COR-L47 (cell line): ENCODE results near the gene TGFA.

Experiments used
- DNase-seq: peaks from one replicate; lab custom pipeline; 2025; lab: John Stamatoyannopoulos, UW

The TGFA gene

DNA sequence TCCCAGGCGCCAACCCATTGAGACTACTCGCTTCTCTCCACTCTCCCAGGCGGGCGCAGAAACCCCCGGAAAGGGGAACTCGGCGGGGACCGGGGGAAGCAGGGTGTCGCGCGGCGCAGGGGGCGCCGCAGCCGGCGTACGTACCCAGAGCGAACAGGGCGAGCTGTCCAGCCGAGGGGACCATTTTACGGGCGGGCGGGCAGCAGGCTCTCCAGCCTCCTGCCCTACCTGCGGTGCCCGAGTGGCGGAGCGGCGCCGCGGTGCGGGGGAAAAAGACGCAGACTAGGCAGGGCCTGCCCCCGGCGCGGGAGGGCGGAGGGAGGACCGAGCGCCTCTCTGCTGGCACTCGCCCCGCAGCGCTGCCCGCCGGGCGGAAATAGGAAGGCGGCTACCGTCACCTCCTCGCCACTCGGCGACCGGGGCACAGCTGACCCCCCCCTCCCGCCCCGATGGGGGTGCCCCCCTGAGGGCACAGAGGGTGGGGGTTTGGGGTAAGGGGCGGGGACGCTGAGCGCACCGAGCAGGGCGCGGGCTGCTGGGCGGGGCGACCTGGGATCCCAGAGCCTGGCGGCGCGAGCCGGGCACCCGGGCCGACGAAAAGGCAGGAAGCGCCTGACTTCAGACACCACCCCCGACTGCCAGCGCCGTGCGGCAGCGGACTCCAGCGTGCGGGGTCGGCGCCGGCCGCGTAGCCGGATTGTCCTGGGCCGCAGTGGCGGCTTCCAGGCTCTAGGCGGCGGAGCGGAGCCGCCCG lies at the start of gene TGFA:
TGFA (minus strand) TSS at position 243 of the 754 bp plus-strand sequence; CDS start at position 184, 59 bp downstream.
- DNase-seq, result peak; percentile 59

DNA sequence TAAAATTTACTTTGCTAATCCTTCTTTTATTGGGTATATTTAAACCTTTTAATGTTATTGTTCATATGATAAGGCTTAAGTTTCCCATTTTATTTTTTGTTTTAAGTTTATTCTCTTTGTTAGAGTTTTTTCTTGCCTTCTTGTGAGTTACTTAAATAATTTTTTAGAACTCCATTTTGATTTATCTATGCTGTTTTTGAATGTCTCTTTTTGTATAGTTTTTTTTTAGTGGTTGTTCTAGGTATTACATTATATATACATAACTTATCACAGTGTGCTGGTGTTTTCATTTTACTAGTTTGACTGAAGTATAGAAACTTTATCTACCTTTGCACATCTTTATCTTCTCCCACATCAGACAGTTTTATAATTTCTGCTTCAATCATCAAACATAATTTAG lies 49.4 kb upstream of the TGFA start:
- no peak for DNase-seq

DNA sequence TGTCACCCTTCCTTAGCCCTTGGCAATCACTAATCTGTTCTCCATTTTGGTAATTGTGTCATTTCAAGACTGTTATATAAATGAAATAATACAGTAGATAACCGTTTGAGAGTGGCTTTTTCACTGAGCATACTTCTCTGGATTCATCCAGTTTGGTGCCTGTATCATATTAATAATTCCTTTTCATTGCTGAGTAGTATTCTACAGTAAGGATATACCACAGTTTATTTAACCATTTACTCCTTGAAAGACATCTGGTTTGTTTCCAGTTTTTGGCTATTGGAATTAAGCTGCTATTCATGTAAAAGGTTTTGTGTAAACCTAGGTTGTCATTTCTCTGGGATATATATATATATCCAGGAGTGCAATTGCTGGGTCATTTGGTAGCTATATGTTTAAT lies 44.6 kb upstream of the TGFA start:
- DNase-seq, result no peak

DNA sequence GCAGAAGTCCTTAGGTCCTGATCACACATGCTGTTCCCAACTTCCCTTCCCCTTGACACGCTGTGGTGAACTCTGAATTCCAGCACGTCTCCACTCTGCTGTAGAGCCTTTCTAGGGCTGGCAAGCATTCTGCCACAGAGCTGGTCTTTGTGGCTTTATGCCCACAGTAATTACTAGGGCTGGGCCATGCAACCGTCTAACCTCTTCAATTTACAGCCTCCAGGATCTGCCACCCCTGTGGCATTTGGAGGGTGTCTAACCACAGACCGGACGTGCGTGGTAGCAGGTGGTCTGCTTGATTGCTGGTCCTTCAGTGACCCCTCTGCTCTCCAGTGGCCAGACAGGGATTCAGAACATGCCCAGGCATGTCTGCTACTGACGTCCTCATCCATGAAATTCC lies 43.1 kb upstream of the TGFA start:
- no peak for DNase-seq

DNA sequence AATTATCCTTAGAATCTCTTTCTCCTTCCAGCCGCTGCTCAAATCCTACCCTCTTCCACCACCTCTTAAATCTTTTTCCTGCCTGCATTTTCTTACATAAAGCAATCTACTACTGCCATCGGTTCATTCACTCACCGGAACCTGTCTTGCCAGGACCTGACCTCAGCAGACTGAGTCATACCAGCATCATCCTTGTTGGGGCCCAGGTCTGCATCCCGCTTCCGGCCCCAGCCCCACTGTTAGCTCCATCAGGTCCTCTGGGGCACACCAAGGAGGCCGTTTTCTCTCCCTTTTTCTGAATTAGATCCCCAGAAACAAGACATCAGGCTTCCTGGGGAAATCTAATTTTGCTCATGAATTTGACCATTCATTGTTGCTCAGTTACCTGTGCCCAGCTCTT lies 42.7 kb upstream of the TGFA start:
- no peak for DNase-seq

DNA sequence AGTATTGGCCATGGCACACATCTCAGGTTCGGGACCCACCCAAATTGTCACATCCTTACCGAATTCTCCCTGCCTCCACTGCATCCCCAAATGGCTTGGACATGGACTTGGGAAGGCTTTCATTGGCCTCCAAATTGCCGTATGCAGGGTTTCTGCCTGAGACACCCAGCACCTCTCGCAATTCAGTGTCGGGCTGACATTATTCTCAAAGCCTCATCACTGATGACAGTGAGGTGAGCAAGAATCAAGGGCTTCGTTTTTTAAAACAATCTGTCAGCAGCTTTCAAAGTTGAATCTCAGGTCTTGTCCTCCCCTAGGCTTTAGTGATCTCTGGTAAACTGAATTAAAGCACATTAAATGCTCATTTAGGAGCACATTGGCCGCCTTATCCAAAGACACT lies 29.5 kb upstream of the TGFA start:
- DNase-seq, result no peak

DNA sequence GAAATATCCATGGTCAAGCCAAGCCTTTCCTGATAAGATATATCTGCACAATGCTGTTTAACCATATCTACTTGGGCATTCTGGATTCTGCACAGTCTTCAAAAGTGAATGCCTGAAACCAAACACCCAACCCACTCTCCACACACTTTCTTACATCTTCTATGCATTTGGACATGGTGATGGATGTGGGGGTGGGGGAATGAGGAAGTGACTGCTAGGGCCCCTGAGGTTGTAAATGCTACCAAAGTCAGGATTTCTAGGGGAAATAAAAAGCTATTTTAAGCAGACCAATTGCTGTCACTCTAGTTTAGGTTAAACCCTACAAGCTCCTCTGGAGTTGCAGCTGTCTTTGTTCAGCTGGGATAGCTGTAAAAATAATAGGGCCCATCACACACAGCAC lies 26.7 kb upstream of the TGFA start:
- DNase-seq, result no peak

DNA sequence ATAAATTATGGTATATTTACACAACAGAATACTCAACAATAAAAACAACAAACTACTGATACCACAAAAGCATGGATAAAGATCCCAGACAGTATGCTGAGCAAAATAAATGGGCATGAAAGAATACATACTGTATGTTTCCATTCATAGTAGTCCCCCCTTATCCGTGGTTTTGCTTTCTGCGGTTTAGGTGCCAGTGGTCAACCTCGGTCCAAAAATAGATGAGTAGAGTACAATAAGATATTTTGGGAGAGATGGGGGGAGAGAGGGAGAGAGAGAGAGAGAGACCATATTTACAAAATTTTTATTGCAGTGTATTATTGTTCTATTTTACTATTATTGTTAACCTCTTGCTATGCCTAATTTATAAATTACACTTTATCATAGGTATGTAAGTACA lies 21.0 kb upstream of the TGFA start:
- DNase-seq, result no peak

DNA sequence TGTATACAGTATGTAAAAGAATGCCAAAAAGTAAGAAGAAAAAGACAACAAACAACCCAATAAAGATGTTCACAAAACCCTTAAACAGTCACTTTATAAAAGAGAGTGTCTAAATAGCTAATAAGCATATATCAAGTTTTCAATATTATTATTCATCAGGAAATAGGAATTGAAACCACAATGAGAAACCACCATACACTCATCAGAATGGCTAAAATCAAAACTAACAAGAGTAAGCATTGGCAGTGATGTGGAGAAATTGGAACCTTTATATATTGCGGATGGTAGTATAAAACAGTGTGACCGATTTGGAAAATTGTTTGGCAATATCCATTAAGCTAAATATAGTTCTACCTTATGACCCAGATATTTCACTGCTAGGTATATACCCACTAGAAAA lies 20.5 kb upstream of the TGFA start:
- DNase-seq, result no peak

DNA sequence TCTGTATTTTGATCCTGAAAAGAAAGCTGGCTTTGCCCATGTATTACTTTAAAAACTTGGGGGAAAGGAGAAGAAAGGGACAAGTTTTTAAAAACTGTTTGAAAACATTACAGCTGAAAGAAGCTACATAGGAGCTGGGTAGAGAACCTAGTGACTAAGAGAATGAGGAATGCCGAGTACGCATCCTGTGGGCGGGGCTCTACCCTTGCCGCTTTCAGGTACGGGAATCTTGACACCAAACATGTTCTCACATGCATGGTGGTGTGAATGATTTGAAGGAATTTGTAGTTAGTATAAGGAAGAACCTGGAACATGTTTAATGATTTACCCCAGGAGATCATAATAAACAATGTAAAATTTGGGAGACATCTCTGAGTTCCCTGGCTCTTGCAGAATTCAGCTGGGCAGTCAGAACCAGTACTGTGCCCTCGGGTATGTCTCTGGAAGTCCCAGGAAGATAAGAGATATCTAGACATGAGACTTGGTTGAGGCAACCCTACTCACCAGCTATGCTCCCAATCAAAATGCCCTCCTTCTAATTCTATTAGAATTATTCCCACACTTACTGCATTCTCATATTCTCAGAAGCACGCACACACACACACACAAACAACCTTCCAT lies 16.5 kb upstream of the TGFA start:
- no peak for DNase-seq

DNA sequence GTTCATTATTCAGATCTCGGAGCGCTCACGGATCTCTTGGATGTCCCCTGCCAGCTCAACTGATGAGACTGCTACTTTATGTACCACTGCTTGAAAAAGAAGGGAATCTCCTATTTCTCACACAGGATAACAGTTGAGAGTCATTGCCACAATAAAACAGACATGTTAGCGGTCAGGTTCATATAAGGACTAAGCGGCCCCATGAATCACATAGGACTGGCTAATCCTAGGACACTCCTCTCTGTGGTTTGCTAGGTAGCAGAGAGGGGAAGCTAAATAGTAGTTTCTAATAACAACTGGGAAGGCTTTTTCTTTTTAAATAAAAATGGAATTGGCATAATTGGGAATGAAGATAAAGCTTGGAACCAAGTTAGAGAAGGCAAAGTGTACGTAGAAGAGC lies 15.9 kb upstream of the TGFA start:
- DNase-seq, result no peak

DNA sequence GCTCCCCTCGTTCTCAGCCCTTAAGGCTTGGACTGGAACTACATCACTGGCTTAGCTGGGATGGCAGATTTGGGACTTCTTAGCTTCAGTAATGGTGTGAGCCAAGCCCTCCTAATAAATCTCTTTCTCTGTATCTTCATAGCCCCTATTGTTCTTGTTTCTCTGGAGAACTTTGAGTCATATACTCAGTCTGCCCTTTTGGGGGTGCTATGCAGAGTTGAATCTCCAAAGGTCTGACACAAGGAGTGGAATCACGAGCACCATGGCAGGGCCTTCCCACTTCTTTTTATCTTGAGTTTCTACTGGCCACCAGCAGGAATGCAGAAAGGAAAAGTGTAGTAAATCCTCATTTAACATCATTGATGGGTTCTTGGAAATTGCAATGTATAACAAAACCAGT lies 13.3 kb upstream of the TGFA start:
- DNase-seq, result no peak

DNA sequence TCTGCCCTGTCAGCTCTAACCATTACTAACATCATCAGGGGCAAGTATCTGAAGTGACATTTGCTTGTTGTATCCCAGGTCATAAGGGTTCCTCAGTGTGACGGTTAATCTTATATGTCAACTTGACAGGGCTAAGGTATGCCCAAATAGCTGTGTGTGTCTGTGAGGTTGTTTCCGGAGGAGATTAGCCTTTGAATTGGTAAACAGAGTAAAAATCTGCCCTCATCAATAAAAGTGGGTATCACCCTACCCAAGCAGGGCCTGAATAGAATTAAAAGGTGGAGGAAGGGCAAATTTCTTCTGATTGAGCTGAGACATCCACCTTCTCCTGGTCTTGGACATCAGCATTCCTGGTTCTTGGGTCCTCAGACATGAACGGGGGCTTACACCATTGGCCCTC lies 12.8 kb upstream of the TGFA start:
- no peak for DNase-seq

DNA sequence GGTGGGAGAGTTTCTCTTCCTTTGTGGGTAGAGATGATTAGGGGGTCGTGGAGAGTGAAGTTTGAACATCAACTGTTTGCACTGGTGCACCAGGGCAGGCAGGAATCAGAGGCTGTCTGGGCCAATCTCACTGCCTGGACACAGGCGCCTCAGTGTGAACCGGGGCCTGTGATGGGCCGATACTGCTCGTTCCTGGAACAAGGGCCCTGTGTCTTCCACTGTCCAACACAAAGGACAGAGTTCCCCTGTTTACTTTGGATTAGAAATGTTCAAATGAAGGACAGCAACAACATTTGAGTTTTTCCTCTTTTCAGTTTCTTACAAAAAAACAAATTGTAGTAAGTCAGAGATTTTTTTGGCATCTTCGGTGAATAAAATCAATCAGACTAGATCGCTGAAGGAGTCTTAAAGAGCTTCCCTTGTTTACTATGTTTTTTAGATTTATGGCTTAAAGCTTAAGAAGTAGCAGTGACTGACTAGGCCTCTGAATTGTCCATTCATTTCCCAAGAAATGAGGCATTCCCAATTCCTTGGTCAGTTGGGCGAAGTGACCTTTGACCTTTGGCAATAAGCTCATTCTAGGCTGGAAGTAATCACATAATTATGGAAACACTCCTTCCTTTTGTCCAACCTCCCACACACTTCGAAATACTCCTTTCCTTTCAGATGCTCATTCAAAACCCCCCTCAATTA lies 11.6 kb upstream of the TGFA start:
- no peak for DNase-seq

DNA sequence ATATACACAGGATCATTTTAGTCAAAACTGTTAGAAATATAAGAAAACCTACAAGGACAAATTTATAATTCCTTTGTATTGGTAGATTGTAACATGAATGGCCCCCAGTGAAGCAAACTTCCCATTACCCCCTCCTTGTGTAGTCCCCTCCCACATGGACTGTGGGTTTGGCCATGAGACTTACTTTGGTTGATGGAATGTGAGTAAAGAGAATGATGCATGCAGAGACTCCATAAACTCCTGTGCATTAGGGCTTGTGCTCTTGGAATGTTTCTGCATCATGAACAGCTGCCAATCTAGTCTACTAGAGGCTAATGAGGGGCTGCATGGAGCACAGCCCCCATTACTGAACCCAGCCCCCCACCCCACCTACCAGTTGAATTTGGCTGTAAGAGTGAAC lies 8.3 kb upstream of the TGFA start:
- DNase-seq, result no peak

DNA sequence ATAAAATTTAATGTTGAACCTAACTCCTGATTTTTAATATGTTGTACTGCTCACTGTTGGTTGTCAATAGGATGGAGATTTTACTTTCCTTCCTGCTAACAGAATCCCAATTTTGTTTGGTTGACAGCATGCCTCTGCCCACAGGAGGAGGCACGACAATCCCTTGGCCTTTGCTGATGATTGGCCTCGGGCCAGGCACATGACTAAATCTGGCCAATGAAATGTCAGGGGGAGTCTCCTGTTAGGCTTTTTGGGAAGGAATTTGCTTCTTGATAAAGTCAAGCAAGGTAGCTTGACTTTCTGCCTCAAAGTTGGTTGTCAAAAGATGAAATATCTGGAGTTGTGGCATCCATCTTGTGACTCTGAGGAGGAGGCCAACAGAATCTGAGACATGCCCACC lies 6.8 kb upstream of the TGFA start:
- DNase-seq, result no peak

DNA sequence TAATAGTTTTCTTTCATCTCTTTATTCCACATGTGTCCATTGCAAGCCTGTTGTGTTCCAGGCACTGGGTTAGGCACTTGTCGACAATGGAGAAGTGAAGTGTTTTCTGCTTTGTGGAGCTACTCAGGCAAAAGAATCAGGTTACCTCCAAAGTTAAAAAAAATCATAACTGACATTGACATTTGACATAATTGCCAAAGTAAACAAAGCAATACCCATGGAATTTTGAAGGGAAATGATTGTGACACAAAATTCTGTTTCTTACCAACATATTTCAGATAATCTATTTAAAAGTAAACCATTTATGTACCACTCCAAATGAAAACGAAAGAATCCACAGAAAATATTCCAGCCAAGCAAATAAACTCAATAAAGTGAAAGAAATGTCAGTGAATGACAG lies 6.4 kb upstream of the TGFA start:
- DNase-seq, result no peak

DNA sequence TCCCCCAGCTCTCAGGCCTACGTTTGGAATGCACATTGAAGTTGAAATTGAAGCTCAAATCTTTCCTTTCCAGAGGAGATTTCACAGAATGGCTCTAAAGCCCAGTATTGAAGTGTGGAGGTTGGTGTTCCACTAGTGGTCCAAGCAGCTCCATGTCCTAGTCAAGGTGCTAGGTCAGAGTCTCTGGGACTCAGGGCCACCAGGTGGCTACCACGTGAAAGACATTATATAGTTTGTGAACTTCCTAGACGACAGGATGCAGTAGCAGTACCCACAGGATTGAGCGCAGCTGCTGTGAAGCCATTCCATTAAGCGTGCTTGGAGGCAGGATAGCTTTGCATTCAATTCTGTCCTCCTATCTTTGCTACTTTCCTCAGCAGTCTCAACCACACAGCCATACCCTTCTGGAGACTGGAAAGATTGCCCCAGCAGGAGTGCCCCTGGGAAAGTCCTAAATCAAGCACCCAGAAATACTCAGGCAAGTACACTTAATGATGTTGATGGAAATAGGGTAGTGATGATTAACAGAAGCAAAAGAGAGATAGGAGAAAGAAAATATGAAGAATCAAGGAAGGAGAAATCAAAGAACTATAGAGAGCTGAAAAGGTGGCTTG lies 4.7 kb upstream of the TGFA start:
- DNase-seq, result no peak

DNA sequence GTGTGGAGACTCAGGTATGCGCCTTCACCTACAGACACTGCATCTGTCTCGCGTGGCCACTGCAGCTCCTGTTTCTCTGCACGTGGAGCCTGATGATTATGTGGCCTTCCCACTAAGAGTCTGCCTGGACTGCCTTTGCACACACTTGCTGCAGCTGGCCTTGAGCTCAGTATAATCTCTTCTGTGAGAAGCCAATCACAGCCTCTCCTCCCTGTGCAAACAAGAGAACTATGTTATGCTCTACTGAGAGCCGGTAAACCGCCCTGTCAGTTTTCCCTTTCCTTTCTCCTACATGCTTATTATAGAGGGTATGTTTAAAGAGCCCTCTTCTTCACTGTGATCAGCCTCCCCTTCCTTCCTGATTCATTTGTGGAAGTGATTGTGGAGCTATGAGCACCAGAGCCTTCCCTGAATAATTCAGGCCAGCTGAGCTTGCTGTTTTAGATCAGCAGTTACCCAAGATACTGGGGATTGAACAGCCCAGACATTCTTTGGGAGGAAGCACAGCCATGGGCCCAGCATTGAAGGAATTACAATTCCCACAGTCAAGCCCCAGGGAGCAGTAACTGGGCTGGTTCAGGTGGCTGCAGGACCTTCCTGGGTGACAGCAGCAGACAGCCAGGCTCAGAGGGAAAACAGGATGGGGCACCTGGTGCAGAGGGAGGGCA lies 3.7 kb upstream of the TGFA start:
- DNase-seq, result peak; percentile 45

DNA sequence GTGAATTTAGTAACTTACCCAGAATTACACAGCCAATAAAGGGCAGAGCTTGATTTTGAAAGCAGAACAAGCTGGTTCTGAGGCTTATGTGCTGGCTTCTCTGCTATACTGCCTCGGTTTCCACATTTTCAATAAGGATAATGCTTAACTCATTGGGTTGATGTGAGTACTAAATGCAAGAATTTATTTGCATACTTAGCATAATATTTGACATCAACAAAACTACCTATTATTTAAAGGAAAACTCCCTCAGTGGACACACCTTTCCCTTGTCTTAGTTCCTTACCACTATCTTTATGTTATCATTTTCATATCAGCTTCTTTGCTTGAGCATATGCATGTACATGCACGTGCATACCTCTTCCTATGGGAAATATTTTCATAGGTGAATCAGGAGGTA lies 3.0 kb upstream of the TGFA start:
- DNase-seq, result no peak

DNA sequence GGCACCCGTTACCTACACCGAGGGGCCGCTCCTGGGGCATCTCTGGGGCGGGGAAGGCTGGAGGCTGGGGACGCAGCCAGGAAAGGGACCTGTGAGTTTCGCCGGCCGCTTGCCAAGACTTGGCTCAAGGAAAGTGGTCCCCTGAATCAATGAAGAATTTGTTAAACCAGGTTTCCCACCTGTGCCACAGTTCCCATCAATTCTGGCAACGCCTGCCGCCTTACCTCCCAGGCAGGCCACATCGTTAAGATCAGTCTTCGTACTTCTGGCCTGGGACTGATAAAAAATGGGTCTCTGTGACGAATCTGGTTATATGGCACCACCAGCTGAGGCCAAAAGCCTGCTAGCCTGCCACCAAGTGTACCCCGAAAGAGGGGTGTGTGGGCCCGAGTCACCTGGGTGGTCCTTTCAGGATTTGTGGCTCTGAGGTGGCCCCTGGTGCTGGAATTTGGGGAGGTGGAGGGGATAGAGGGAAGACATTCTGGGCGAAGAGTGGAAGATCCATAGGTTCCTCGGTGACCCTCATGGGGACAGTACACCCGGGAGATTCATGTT lies 789 bp upstream of the TGFA start:
- no peak for DNase-seq

DNA sequence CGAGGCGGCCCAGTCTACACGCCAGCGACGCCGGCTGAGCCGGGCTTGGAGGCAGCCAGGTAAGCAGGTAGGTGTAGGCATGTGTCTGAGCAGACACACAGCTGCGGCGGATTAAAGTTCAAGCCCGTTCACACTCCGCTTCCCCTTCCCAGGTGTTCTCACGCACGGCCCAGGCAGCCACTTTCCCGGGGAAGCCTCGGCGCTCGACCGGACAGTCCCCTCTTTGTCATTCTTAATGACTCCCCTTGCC lies 367 bp downstream of the TGFA start:
- DNase-seq, result no peak
